ENCODE measurements around the gene MOGAT3.
"Not testable (repeated sequence)": the region's sequence is repeated elsewhere in the genome, so short reads cannot be mapped to it uniquely, and the experiment has no call there.

The MOGAT3 gene

GRCh38 chr7:101202603-101202918, 1.7 kb upstream of the MOGAT3 start:
- Histone ChIP-seq H3K36me3 (ENCODE audit: control insufficient read depth in 2 of 2, insufficient read depth in 2 of 2, low read length in 2 of 2) (peaks cover 0 to 8% of the 10 kb centered on the region in 2 donors), H3K9ac (ENCODE audit: low read length in 2 of 2) (no peak overlapping the region), H3K4me1 (ENCODE audit: control insufficient read depth, insufficient read depth, low read length) (peaks cover 10% of the 10 kb centered on the region), H3K4me3 (ENCODE audit: low read length in 2 of 2) (no peak overlapping the region), H3K27ac (ENCODE audit: low read length) (no peak overlapping the region), H3K27me3 (ENCODE audit: control insufficient read depth in 1 of 2, insufficient read depth in 2 of 2, low read length in 2 of 2) (peaks cover 23 to 33% of the 10 kb centered on the region in 2 donors), H3K9me3 (ENCODE audit: control insufficient read depth in 2 of 2, low read length in 2 of 2) (no peaks in the 10 kb centered on the region)

DNA sequence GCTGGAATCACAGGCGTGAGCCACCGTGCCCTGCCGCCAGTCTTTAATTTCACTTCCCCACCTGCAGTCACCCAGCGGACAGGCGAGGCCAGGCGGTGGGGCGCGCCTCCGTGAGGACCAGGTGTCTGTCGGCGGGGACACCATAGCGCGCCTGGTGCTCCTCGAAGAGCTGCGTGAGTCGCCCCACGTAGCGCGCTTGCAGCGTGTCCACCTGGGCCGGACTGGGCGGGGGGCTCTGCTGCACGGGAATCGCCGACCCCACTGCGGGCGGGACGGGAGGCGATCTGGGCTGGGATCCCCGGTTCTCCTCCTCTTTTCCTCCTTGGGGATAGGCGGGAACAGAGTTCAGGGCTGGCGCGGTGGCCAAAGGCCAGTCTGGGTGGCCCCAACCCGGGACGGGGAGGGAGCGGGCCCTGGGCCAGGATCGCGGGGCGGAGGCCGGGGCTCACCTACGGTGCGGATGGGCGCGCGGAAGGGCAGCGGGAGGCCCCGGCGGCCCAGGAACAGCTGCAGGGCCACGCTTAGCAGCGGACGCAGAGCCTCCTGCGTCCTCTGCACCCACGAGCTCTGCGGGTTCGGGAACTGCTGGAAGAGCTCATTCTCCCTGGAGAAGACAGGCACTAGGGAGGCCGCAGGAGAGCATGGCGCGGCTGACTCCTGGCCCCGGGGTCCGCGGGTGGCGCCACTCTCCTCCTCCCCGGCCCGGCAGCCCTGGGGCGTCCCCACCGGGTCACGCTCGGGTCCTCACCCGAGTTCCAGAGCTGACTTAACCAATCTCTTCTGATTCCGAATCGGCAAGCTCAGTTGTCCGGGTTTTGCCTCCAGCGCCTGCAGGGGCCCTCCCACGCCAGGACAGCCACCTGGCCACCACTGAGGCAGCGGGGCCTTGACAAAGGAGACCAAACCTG, 1.1 kb upstream of the MOGAT3 start:
- Histone ChIP-seq H3K27me3 (ENCODE audit: control insufficient read depth in 1 of 2, insufficient read depth in 2 of 2, low read length in 2 of 2) (peaks cover 23 to 33% of the 10 kb centered on the region in 2 donors), H3K4me3 (ENCODE audit: low read length in 2 of 2) (peak overlapping the region in 1 of 2 donors; percentile 55), H3K9ac (ENCODE audit: low read length in 2 of 2) (no peak overlapping the region), H3K36me3 (ENCODE audit: control insufficient read depth in 2 of 2, insufficient read depth in 2 of 2, low read length in 2 of 2) (peaks cover 0 to 6% of the 10 kb centered on the region in 2 donors), H3K9me3 (ENCODE audit: control insufficient read depth in 2 of 2, low read length in 2 of 2) (no peaks in the 10 kb centered on the region), H3K4me1 (ENCODE audit: control insufficient read depth, insufficient read depth, low read length) (peaks cover 10% of the 10 kb centered on the region), H3K27ac (ENCODE audit: low read length) (no peak overlapping the region)

GRCh38 chr7:101200504-101200861, 353 bp downstream of the MOGAT3 start:
- no peak overlapping the region for H3K27ac ChIP-seq (ENCODE audit: low read length)
- H3K9ac ChIP-seq (ENCODE audit: low read length in 2 of 2), result no peak overlapping the region
- peaks cover 10% of the 10 kb centered on the region for H3K4me1 ChIP-seq (ENCODE audit: control insufficient read depth, insufficient read depth, low read length)
- H3K4me3 ChIP-seq (ENCODE audit: low read length in 2 of 2), result no peak overlapping the region
- peaks cover 26 to 36% of the 10 kb centered on the region in 2 donors for H3K27me3 ChIP-seq (ENCODE audit: control insufficient read depth in 1 of 2, insufficient read depth in 2 of 2, low read length in 2 of 2)
- H3K9me3 ChIP-seq (ENCODE audit: control insufficient read depth in 2 of 2, low read length in 2 of 2), result no peaks in the 10 kb centered on the region
- no peaks in the 10 kb centered on the region for H3K36me3 ChIP-seq (ENCODE audit: control insufficient read depth in 2 of 2, insufficient read depth in 2 of 2, low read length in 2 of 2)

- not testable (repeated sequence) for H3K36me3 ChIP-seq (ENCODE audit: control insufficient read depth in 2 of 2, insufficient read depth in 2 of 2, low read length in 2 of 2); H3K4me1 ChIP-seq (ENCODE audit: control insufficient read depth, insufficient read depth, low read length)
- H3K27me3 ChIP-seq (ENCODE audit: control insufficient read depth in 1 of 2, insufficient read depth in 2 of 2, low read length in 2 of 2), result peaks cover 26 to 40% of the 10 kb centered on the region in 2 donors
These were observed 1.3 kb downstream of the MOGAT3 start for GRCh38 chr7:101199522-101199921.

DNA sequence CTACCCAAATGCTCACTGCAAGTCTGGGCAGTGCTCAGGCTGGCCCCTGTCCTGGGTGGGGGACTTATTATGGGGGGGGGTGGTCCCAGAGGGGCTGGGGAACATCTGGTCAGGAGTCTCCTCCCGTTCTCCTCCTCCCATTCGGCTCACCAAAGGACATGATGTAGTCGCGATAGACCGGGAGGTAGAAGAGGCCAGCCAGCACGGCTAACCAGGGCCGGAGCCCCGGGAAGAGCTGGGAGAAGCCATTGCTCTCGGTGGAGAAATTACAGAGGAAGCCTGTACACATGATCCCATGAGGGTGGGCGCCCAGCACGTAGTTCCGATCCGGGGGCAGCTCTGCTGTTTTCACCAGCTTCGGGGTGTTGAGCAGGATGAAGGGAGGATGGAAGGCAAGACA, 2.4 kb downstream of the MOGAT3 start:
- no peak overlapping the region for H3K4me3 ChIP-seq (ENCODE audit: low read length in 2 of 2)
- no peaks in the 10 kb centered on the region for H3K9me3 ChIP-seq (ENCODE audit: control insufficient read depth in 2 of 2, low read length in 2 of 2)
- H3K36me3 ChIP-seq (ENCODE audit: control insufficient read depth in 2 of 2, insufficient read depth in 2 of 2, low read length in 2 of 2), result no peaks in the 10 kb centered on the region
- H3K9ac ChIP-seq (ENCODE audit: low read length in 2 of 2), result no peak overlapping the region
- H3K4me1 ChIP-seq (ENCODE audit: control insufficient read depth, insufficient read depth, low read length), result peaks cover 10% of the 10 kb centered on the region
- H3K27ac ChIP-seq (ENCODE audit: low read length), result no peak overlapping the region
- peaks cover 26 to 43% of the 10 kb centered on the region in 2 donors for H3K27me3 ChIP-seq (ENCODE audit: control insufficient read depth in 1 of 2, insufficient read depth in 2 of 2, low read length in 2 of 2)

More at GRCh38 chr7:101199522-101199921, 1.3 kb downstream of the MOGAT3 start:
- not testable (repeated sequence) for H3K9ac ChIP-seq (ENCODE audit: low read length in 2 of 2); H3K9me3 ChIP-seq (ENCODE audit: control insufficient read depth in 2 of 2, low read length in 2 of 2); H3K27ac ChIP-seq (ENCODE audit: low read length); H3K4me3 ChIP-seq (ENCODE audit: low read length in 2 of 2)

DNA sequence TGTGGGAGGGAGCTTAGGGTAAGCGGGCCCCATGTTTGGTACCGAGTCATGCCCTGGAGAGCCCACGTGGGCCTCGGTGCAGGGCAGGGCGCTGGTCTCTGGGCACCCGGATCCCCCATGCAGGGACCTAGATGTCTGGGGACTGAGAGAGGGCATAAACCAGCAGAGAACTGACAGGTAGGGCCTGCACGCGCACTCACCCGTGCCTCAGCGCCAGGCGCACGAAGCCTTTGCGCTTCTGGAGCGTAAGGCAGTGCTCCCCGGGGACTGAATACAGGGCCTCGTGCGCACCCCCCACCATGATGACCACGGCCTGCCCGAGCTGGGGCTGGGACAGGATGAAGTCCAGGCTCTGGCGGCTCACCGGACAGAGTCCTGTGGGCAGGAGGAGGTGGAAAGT, 2.8 kb downstream of the MOGAT3 start:
- Histone ChIP-seq H3K27me3 (ENCODE audit: control insufficient read depth in 1 of 2, insufficient read depth in 2 of 2, low read length in 2 of 2) (peaks cover 25 to 38% of the 10 kb centered on the region in 2 donors), H3K9me3 (ENCODE audit: control insufficient read depth in 2 of 2, low read length in 2 of 2) (no peaks in the 10 kb centered on the region)

GRCh38 chr7:101195884-101196283, 5.0 kb downstream of the MOGAT3 start:
- H3K27ac ChIP-seq (ENCODE audit: low read length), result no peak overlapping the region
- peaks cover 3% of the 10 kb centered on the region for H3K4me1 ChIP-seq (ENCODE audit: control insufficient read depth, insufficient read depth, low read length)
- H3K9ac ChIP-seq (ENCODE audit: low read length in 2 of 2), result no peak overlapping the region
- H3K36me3 ChIP-seq (ENCODE audit: control insufficient read depth in 2 of 2, insufficient read depth in 2 of 2, low read length in 2 of 2), result no peaks in the 10 kb centered on the region
- peaks cover 10 to 25% of the 10 kb centered on the region in 2 donors for H3K27me3 ChIP-seq (ENCODE audit: control insufficient read depth in 1 of 2, insufficient read depth in 2 of 2, low read length in 2 of 2)
- H3K4me3 ChIP-seq (ENCODE audit: low read length in 2 of 2), result no peak overlapping the region
- H3K9me3 ChIP-seq (ENCODE audit: control insufficient read depth in 2 of 2, low read length in 2 of 2), result no peaks in the 10 kb centered on the region

More for the DNA sequence above, 2.8 kb downstream of the MOGAT3 start:
- Histone ChIP-seq H3K36me3 (ENCODE audit: control insufficient read depth in 2 of 2, insufficient read depth in 2 of 2, low read length in 2 of 2) (no peaks in the 10 kb centered on the region), H3K4me3 (ENCODE audit: low read length in 2 of 2) (no peak overlapping the region), H3K9ac (ENCODE audit: low read length in 2 of 2) (no peak overlapping the region), H3K27ac (ENCODE audit: low read length) (no peak overlapping the region), H3K4me1 (ENCODE audit: control insufficient read depth, insufficient read depth, low read length) (peaks cover 10% of the 10 kb centered on the region)

DNA sequence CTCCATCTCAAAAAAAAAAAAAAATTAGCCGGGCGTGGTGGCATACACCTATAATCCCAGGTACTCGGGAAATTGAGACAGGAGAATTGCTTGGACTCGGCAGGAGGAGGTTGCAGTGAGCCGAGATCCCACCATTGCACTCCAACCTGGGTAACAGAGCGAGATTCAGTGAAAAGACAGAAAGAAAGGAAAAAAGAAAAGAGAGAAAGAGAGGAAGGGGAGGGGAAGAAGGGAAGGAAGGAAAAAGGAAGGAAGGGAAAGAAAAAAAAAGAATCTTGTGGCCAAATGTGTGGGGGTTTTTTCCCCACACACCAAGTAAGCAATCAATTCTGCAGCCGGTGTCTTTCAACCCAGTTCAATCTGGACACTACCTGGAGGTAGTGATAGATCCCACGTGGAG, 11.7 kb downstream of the MOGAT3 start:
- Histone ChIP-seq H3K9me3 (ENCODE audit: control insufficient read depth in 2 of 2, low read length in 2 of 2) (no peaks in the 10 kb centered on the region), H3K36me3 (ENCODE audit: control insufficient read depth in 2 of 2, insufficient read depth in 2 of 2, low read length in 2 of 2) (no peaks in the 10 kb centered on the region), H3K4me1 (ENCODE audit: control insufficient read depth, insufficient read depth, low read length) (peaks cover 3% of the 10 kb centered on the region), H3K4me3 (ENCODE audit: low read length in 2 of 2) (no peak overlapping the region), H3K9ac (ENCODE audit: low read length in 2 of 2) (no peak overlapping the region), H3K27me3 (ENCODE audit: control insufficient read depth in 1 of 2, insufficient read depth in 2 of 2, low read length in 2 of 2) (peaks cover 5 to 7% of the 10 kb centered on the region in 2 donors), H3K27ac (ENCODE audit: low read length) (no peak overlapping the region)

DNA sequence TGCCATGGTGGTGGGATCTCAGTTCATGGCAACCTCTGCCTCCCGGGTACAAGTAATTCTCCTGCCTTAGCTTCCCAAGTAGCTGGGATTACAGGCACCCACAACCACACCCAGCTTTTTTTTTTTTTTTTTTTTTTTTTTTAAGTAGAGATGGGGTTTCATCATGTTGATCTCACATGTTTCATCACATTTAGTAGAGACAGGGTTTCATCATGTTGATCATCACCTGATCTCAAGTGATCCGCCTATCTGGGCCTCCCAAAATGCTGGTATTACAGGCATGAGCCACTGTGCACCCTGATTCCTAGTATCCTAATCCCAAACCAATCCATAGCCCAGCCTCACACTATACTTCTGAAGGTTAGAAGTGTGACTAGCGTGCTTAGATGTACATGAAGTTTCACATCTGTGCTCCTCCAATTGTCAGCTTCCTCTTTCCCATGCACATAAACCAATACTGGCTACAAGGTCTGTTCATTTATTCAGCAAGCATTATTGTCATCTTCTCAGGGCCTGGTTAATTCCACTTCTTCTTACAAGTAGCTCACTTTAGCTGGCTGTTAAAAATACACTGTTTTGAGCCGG, 13.9 kb downstream of the MOGAT3 start:
- no peak overlapping the region for H3K4me3 ChIP-seq (ENCODE audit: low read length in 2 of 2)
- H3K27me3 ChIP-seq (ENCODE audit: control insufficient read depth in 1 of 2, insufficient read depth in 2 of 2, low read length in 2 of 2), result peaks cover 9 to 12% of the 10 kb centered on the region in 2 donors
- H3K9ac ChIP-seq (ENCODE audit: low read length in 2 of 2), result no peak overlapping the region

GRCh38 chr7:101186194-101186593, 14.6 kb downstream of the MOGAT3 start:
- H3K27me3 ChIP-seq (ENCODE audit: control insufficient read depth in 1 of 2, insufficient read depth in 2 of 2, low read length in 2 of 2), result peaks cover 10 to 13% of the 10 kb centered on the region in 2 donors
- H3K27ac ChIP-seq (ENCODE audit: low read length), result no peak overlapping the region
- H3K9ac ChIP-seq (ENCODE audit: low read length in 2 of 2), result no peak overlapping the region
- H3K4me3 ChIP-seq (ENCODE audit: low read length in 2 of 2), result no peak overlapping the region
- no peaks in the 10 kb centered on the region for H3K36me3 ChIP-seq (ENCODE audit: control insufficient read depth in 2 of 2, insufficient read depth in 2 of 2, low read length in 2 of 2)
- H3K9me3 ChIP-seq (ENCODE audit: control insufficient read depth in 2 of 2, low read length in 2 of 2), result no peaks in the 10 kb centered on the region
- H3K4me1 ChIP-seq (ENCODE audit: control insufficient read depth, insufficient read depth, low read length), result no peaks in the 10 kb centered on the region

More for the DNA sequence above, 13.9 kb downstream of the MOGAT3 start:
- no peaks in the 10 kb centered on the region for H3K4me1 ChIP-seq (ENCODE audit: control insufficient read depth, insufficient read depth, low read length)
- no peaks in the 10 kb centered on the region for H3K9me3 ChIP-seq (ENCODE audit: control insufficient read depth in 2 of 2, low read length in 2 of 2)
- no peak overlapping the region for H3K27ac ChIP-seq (ENCODE audit: low read length)
- H3K36me3 ChIP-seq (ENCODE audit: control insufficient read depth in 2 of 2, insufficient read depth in 2 of 2, low read length in 2 of 2), result no peaks in the 10 kb centered on the region
